Neural progenitor cell (in vitro differentiated cells): ENCODE measurements around the gene NOPCHAP1.

Experiments
- CTCF ChIP-seq: fragments of 200-600 bp; sonication (generic); IDR thresholded peaks from 2 replicates; pipeline ENCODE4 v1.5.1; 2017; ENCODE audit warnings: antibody characterized with exemption, mild to moderate bottlenecking
- EZH2 ChIP-seq: fragments of 200-600 bp; sonication (generic); IDR thresholded peaks from 2 replicates; pipeline ENCODE4 v1.6.1; 2017; ENCODE audit warnings: antibody characterized with exemption, mild to moderate bottlenecking, moderate library complexity
- EZH2phosphoT487 ChIP-seq: fragments of 200-600 bp; sonication (generic); IDR thresholded peaks from 2 replicates; pipeline ENCODE4 v1.6.1; 2017; ENCODE audit warnings: antibody characterized with exemption

GRCh38 chr12:104999347-104999685 lies 13.2 kb downstream of the NOPCHAP1 start:
- no peak for TF ChIP-seq EZH2
- TF ChIP-seq EZH2phosphoT487, result no peak
- no peak for TF ChIP-seq CTCF
